AG04450 (cell line): ENCODE measurements around the gene RHEX. TPM values are rescaled to one million over a fixed set of nuclear protein-coding genes. Genes with fewer than 3 reads are reported as not detected.
"Not testable (repeated sequence)": the region's sequence is repeated elsewhere in the genome, so short reads cannot be mapped to it uniquely, and the experiment has no call there.

ENCODE experiments used
- CTCF ChIA-PET: fragments of 300-600, 350-600 bp; formaldehyde crosslinking; extraction: SDS; loops from one replicate; lab custom pipeline; 2022; ENCODE audit warnings: antibody characterized with exemption, inconsistent platforms; lab: Charles Lee
- POLR2A ChIA-PET: fragments of 350-600 bp; formaldehyde crosslinking; extraction: SDS; loops from one replicate; lab custom pipeline; 2021; ENCODE audit warnings: antibody characterized with exemption, inconsistent platforms; lab: Yijun Ruan, JAX
- DNase-seq: peaks from one replicate; pipeline ENCODE4 v3.0.0-alpha.2; 2011; ENCODE audit warnings: low read depth, low spot score
- H3K27ac ChIP-seq: one replicate; pipeline ENCODE4 v1.5.1; 2012; ENCODE audit warnings: low read depth, low read length, control low read depth
- H3K27me3 ChIP-seq: one replicate; pipeline ENCODE4 v1.6.0; 2012; ENCODE audit warnings: low read length; ENCODE audit not compliant: control insufficient read depth, insufficient read depth
- H3K4me3 ChIP-seq: 2 replicates; pipeline ENCODE4 v1.5.1; 2011; ENCODE audit warnings: mild to moderate bottlenecking, low read depth, low read length, control low read depth
- H3K9me3 ChIP-seq: 2 replicates; pipeline ENCODE4 v1.5.1; 2012; ENCODE audit warnings: low read length; ENCODE audit not compliant: control insufficient read depth, insufficient read depth
- polyA minus RNA-seq: library from RNA; depleted of rRNA, polyadenylated mRNA; stranded (reverse); fragments of >200 nt; gene quantifications from 2 replicates; pipeline ENCODE4 v1.2.3, GENCODE V29; 2011; rRNA and poly(A)+ RNA removed
- polyA plus RNA-seq: library from polyadenylated mRNA; depleted of rRNA; stranded (reverse); fragments of >200 nt; gene quantifications from 2 replicates; pipeline ENCODE4 v1.2.3, GENCODE V29; 2011; rRNA removed
- TF ChIP-seq, protein P1 (sequence below): IDR thresholded peaks from 2 replicates; pipeline ENCODE4 v1.5.1; 2011; ENCODE audit warnings: low read depth, low read length, control low read depth, inconsistent platforms

The RHEX gene, protein sequence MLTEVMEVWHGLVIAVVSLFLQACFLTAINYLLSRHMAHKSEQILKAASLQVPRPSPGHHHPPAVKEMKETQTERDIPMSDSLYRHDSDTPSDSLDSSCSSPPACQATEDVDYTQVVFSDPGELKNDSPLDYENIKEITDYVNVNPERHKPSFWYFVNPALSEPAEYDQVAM
- polyA plus RNA-seq: not detected in 2 replicates
- polyA minus RNA-seq: not detected in 2 replicates

DNA sequence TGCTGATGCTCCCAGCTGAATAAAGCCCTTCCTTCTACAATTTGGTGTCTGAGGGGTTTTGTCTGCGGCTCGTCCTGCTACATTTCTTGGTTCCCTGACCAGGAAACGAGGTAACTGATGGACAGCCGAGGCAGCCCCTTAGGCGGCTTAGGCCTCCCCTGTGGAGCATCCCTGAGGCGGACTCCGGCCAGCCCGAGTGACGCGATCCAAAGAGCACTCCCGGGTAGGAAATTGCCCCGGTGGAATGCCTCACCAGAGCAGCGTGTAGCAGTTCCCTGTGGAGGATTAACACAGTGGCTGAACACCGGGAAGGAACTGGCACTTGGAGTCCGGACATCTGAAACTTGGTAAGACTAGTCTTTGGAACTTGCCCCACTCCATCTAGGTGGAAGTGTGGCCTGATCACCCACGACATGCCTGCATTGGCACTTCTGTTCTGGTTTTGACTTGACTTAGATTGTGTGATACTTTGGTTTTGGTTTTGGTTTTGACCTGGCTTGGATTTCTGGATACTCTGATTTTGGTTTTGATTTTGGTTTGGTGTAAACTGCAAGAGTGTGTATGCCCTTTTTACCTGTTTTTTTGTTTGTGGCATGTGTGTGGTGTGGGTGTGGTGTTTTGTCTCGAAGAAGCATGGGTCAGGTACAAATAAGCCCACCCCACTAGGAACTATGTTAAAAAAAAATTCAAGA, at the start of gene RHEX:
TSS of gene RHEX (plus strand) at position 255 of the 692 bp plus-strand sequence. CDS start 44,656 bp downstream, outside the sequence.
- H3K4me3 ChIP-seq, CTCF ChIA-PET, POLR2A ChIA-PET, H3K9me3 ChIP-seq, H3K27ac ChIP-seq, DNase-seq: not testable (repeated sequence)
- H3K27me3 ChIP-seq: peaks cover 21% of the 10 kb centered on the region

DNA sequence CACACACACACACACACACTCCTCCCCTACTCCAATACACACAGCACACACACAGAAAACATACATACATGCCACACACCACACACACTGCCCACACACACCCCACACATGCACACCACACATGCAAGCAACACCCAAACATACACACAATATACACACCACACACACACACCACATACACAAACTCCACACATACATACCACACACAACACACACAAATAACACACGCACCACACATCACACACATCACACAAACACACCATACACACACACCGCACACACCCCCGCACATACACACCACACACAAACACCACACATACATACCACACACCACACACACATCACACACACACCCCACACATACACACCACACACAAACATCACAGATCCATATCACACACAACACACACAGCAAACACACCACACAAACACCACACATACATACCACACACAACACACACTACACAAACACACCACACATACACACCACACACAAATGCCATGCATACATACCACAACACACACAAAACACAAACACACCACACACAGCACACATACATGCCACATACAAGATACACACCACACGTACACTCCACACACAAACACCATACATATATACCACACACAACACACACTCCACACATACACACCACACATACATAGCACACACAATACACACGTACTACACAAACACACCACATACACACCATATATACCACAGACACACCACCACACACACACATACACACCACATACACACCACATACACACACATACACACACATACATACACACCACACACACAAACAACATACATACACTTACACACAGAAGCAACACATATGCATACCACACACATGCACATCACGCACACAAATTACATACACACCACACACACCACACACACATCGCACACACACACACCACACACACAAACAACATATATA, 48.8 kb upstream of the RHEX start:
- peak overlapping the region; percentile 75 for H3K27ac ChIP-seq
- DNase-seq: no peak
- POLR2A ChIA-PET: no interaction called here
- H3K27me3 ChIP-seq: no peaks in the 10 kb centered on the region
- no peaks in the 10 kb centered on the region; the same call in 1 of the 2 replicates for H3K9me3 ChIP-seq
- TF ChIP-seq, protein P1, sequence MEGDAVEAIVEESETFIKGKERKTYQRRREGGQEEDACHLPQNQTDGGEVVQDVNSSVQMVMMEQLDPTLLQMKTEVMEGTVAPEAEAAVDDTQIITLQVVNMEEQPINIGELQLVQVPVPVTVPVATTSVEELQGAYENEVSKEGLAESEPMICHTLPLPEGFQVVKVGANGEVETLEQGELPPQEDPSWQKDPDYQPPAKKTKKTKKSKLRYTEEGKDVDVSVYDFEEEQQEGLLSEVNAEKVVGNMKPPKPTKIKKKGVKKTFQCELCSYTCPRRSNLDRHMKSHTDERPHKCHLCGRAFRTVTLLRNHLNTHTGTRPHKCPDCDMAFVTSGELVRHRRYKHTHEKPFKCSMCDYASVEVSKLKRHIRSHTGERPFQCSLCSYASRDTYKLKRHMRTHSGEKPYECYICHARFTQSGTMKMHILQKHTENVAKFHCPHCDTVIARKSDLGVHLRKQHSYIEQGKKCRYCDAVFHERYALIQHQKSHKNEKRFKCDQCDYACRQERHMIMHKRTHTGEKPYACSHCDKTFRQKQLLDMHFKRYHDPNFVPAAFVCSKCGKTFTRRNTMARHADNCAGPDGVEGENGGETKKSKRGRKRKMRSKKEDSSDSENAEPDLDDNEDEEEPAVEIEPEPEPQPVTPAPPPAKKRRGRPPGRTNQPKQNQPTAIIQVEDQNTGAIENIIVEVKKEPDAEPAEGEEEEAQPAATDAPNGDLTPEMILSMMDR: no peak
- no peak overlapping the region for H3K4me3 ChIP-seq
- CTCF ChIA-PET: interaction anchor here (1.7 kb wide), 1 partner anchor 85 kb away, joined by 3 read pairs; no protein-coding TSS in a partner anchor

DNA sequence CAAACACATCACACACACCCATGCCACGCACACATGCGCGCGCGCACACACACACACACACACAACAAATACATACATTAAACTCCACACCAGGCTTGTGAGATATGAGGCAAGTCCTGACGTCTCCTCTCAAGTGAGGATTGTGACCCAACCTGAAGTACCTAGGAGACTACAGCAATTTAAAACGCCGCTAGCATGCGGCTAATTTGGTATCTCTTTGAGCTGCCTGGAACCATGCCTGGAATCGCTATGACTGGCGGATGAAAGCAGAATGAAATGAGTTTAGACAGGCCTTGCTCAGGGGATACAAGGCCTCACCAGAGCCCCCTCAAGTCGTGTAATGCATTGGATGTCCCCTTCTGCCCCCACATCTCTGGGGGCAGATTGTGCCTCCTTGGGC, 48.1 kb upstream of the RHEX start:
- Histone ChIP-seq H3K9me3 (no peaks in the 10 kb centered on the region; the same call in 1 of the 2 replicates), H3K27me3 (no peaks in the 10 kb centered on the region), H3K27ac (no peak overlapping the region), H3K4me3 (no peak overlapping the region)
- TF ChIP-seq, protein P1: no peak
- DNase-seq: no peak
- CTCF ChIA-PET: no interaction called here
- POLR2A ChIA-PET: no interaction called here

DNA sequence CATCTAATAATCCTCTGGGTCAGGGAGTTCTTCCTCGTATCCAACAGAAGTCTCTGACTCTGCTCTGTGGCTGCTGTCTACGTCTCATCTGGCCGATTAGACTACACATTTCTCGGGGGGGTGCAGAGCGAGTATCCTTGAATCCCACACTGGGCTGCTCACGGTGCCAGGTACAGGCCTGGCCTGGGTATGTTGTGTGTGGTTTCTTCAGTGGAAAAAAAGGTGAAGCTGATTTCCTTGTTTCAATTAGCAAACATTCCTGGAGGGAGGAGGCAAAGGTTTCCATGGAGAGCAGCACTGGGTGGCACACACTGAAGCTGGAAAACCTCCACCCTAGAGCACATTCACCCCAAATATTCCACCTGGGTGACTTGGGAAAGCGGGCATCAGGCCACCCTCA, 47.7 kb upstream of the RHEX start:
- ChIA-PET POLR2A (no interaction called here), CTCF (no interaction called here)
- Histone ChIP-seq H3K9me3 (no peaks in the 10 kb centered on the region; the same call in 1 of the 2 replicates), H3K27ac (no peak overlapping the region), H3K27me3 (no peaks in the 10 kb centered on the region), H3K4me3 (no peak overlapping the region)
- no peak for DNase-seq
- TF ChIP-seq, protein P1: no peak

DNA sequence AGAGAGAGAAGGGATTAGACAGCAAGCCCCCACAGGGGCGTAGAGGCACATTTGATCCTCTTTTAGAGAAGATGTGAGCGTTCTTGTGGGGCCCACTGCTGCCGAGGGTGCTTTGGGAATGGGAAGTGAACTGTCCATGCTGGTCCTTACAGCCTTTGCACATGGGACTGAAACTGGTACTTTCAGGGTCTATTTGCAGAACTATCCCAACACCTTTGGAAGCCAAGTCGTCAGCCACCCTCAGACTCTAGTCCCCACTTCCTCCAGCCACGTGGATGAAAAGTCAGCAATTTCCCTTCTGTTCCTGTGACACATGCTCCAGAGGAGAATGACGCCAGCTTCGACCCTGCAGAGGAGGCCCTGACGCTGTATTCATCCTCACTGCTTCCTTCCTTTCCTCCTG, 47.2 kb upstream of the RHEX start:
- Histone ChIP-seq H3K4me3 (no peak overlapping the region), H3K27ac (no peak overlapping the region), H3K9me3 (no peaks in the 10 kb centered on the region), H3K27me3 (no peaks in the 10 kb centered on the region)
- ChIA-PET POLR2A (no interaction called here), CTCF (no interaction called here)
- no peak for DNase-seq
- TF ChIP-seq, protein P1: no peak
